Pancreas (tissue), 10 donors: ENCODE data around the gene LTB4R2. TPM values are rescaled to one million over a fixed set of nuclear protein-coding genes. Genes with fewer than 3 reads are reported as not detected.

Experiments used
- ATAC-seq, 4 donors: fragments of 200-7000 bp; cut with Tn5 transposase; one replicate each; pipeline versions ENCODE4 v1.8.0 to v1.9.1; 2020; ENCODE audit warnings: mild to moderate bottlenecking in 4 of 4, moderate library complexity in 4 of 4
- DNase-seq, 6 donors: peaks; one replicate each; pipeline ENCODE4 v3.0.0-alpha.2; 2020
- FAIRE-seq: peaks from 2 replicates; lab custom pipeline; 2012; peaks lifted over from hg19 to GRCh38; lab: Jason Lieb, UNC
- H3K27ac ChIP-seq, 4 donors: fragments of 200-600 bp; sonication (generic); 1 replicate in 3 of 4; 2 replicates in 1 of 4; pipeline versions ENCODE4 v1.5.0 to v1.8.0; 2020
- H3K27me3 ChIP-seq, 4 donors: fragments of 200-600 bp; one replicate each; pipeline ENCODE4 v1.8.0; 2021
- H3K36me3 ChIP-seq, 3 donors: fragments of 200-600 bp; sonication (generic) in 1 of 3; one replicate each; pipeline versions ENCODE4 v1.5.0 to v1.8.0; 2020 to 2021
- H3K4me1 ChIP-seq, 3 donors: fragments of 200-600 bp; one replicate each; pipeline ENCODE4 v1.8.0; 2021
- H3K4me3 ChIP-seq, 4 donors: fragments of 200-600 bp; sonication (generic) in 2 of 4; one replicate each; pipeline versions ENCODE4 v1.5.0 to v1.8.0; 2020 to 2021
- H3K9me3 ChIP-seq, 4 donors: fragments of 200-600 bp; one replicate each; pipeline ENCODE4 v1.8.0; 2021
- CTCF ChIP-seq, 4 donors: fragments of 200-600 bp; sonication (generic) in 3 of 4; IDR thresholded peaks; one replicate each; pipeline versions ENCODE4 v1.5.0 to v1.8.0; 2021; ENCODE audit warnings: antibody characterized with exemption in 4 of 4
- WGBS, 2 donors: extraction: QIAGEN DNeasy Blood & Tissue Kit; methylation state at CpG; one replicate each; pipeline ENCODE4 v1.1.7; 2013; 5-methylcytosine and 5-hydroxymethylcytosine counted together
- intact Hi-C, 3 donors: fragments of 100-400 bp; cut with DNase I; formaldehyde crosslinking; loops; one replicate each; pipeline versions ENCODE4 v1.11.1 to v1.14.2; 2022
- polyA plus RNA-seq, 2 donors: library from polyadenylated mRNA; stranded (reverse); fragments of 200-250 nt; gene quantifications; one replicate each; pipeline ENCODE4 v1.2.3, GENCODE V29; 2013
- total RNA-seq, 6 donors: library from RNA; stranded (reverse); fragmentation: NEBNext Ultra II Directional in 4 of 6; extraction: Animal tissue kit (Norgen Biotek cat#: 25700) in 4 of 6; gene quantifications; one replicate each; pipeline versions ENCODE4 v1.2.1 to v1.2.4, GENCODE V29; 2021 to 2023
- donor health status: healthy with polysubstance abuse.
- donor health status: DM: no; HTN: no; CAD: no; lungs with moderate emphysema.
- donor health status: DM: no; HTN: no; CAD: no.
- donor health status: control.
- donor health status: control.
- donor health status: Bipolar disorder and iron deficiency.
- donor health status: DM: yes; HTN: yes; CAD: no.
- donor health status: DM: no; HTN: no; CAD: no.
- donor health status: DM: no; HTN: no; CAD: no.
- donor health status: DM: yes; HTN: yes; CAD: no.

The LTB4R2 gene
- total and polyA plus RNA-seq, 8 donors = 0.73 to 3.1 (median 2.2) TPM

GRCh38 chr14:24289649-24290280, 20.2 kb upstream of the LTB4R2 start:
- Histone ChIP-seq H3K4me1 (no peaks in the 10 kb centered on the region), H3K27ac (no peak overlapping the region), H3K27me3 (no peaks in the 10 kb centered on the region), H3K9me3 (no peaks in the 10 kb centered on the region), H3K4me3 (no peak overlapping the region), H3K36me3 (peaks cover 0 to 23% (median 0%) of the 10 kb centered on the region in 3 donors)
- intact Hi-C loops = no loop called here
- no peak for DNase-seq
- no peak for ATAC-seq
- no peak for TF ChIP-seq CTCF (IDR thresholded peaks at IDR 0.05)
- 77 to 81% methylated on average over 6 of the region's 6 CpGs for WGBS, 2 donors
- no peak for FAIRE-seq

- Histone ChIP-seq H3K4me3 (no peak overlapping the region), H3K9me3 (no peaks in the 10 kb centered on the region), H3K27ac (no peak overlapping the region), H3K27me3 (no peaks in the 10 kb centered on the region), H3K4me1 (no peaks in the 10 kb centered on the region), H3K36me3 (peaks cover 0 to 30% (median 4%) of the 10 kb centered on the region in 3 donors)
- ATAC-seq (no peak), FAIRE-seq (no peak), DNase-seq (peak in 1 of 6 donors; percentile 14)
- TF ChIP-seq CTCF (IDR thresholded peaks at IDR 0.05) = no peak
- WGBS, 2 donors = 80 to 81% methylated on average over 9 of the region's 9 CpGs
- intact Hi-C loops = no loop called here
Measured at GRCh38 chr14:24290746-24291145, 19.2 kb upstream of the LTB4R2 start.

DNA sequence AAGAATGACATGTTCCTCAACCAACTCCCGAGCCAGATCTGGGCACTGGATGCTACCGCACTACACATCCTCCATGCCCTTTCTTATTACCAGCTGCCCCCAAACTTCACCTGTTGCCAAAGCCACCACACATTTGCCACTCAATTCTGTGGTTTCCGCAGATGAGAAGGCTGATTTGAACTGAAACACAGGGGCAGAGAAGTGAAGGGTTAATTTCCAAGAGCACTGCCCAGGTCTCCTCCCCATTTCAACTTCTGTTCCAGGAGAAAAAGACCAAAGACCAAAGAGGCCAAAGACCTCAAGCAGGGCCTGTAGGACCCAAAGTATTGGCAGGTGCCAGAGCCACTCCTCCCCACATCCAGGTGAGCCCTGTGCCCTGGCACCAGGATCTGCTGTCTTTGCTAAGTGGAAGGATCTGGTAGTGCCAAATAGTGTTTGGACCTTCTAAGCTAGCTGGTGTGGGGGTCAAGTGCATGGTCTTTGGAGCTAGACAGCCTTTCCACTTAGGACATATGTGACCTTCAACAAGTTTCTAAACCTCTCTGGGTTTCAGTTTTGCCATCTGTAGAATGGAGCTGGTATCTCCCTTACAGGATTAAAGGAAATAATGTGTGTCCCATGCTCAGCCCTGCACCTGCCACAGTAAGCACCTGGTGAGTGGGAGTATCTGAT, 18.4 kb upstream of the LTB4R2 start:
- peaks cover 0 to 34% (median 8%) of the 10 kb centered on the region in 3 donors for H3K36me3 ChIP-seq
- DNase-seq (no peak), ATAC-seq (no peak), FAIRE-seq (no peak)
- H3K9me3 ChIP-seq = no peaks in the 10 kb centered on the region
- peaks cover 0 to under 1% (median 0%) of the 10 kb centered on the region in 3 donors for H3K4me1 ChIP-seq
- TF ChIP-seq CTCF (IDR thresholded peaks at IDR 0.05) = no peak
- H3K4me3 ChIP-seq = no peak overlapping the region
- intact Hi-C loops = no loop called here
- WGBS, 2 donors = 86 to 94% methylated on average over 3 of the region's 3 CpGs
- H3K27ac ChIP-seq = no peak overlapping the region
- no peaks in the 10 kb centered on the region for H3K27me3 ChIP-seq

- no peaks in the 10 kb centered on the region for H3K9me3 ChIP-seq
- 90 to 91% methylated on average over 11 of the region's 11 CpGs for WGBS, 2 donors
- H3K27me3 ChIP-seq = no peaks in the 10 kb centered on the region
- no peak for ATAC-seq
- no peak for TF ChIP-seq CTCF (IDR thresholded peaks at IDR 0.05)
- H3K36me3 ChIP-seq = peaks cover 0 to 34% (median 8%) of the 10 kb centered on the region in 3 donors
- H3K4me1 ChIP-seq = peaks cover 0 to 5% (median 5%) of the 10 kb centered on the region in 3 donors
- no peak overlapping the region for H3K4me3 ChIP-seq
- DNase-seq = peak in 1 of 6 donors; percentile 32
- no peak overlapping the region for H3K27ac ChIP-seq
- intact Hi-C loops = no loop called here
- no peak for FAIRE-seq
Measured at GRCh38 chr14:24292118-24292807, 17.7 kb upstream of the LTB4R2 start.
